Gastrocnemius medialis (tissue), 4 donors: Measurements from ENCODE around the gene COBL.

Source experiments
- POLR2A ChIP-seq, 2 donors: fragments of 450-650 bp; IDR thresholded peaks; one replicate each; pipeline ENCODE4 v1.6.1; 2017; ENCODE audit warnings: antibody characterized with exemption in 2 of 2, mild to moderate bottlenecking in 2 of 2, moderate library complexity in 2 of 2
- TF ChIP-seq, protein P1 (sequence below), 5 experiments: fragments of 450-650 bp in 3 of 5; fragments of 200-600 bp in 2 of 5; sonication (generic) in 2 of 5; IDR thresholded peaks in 4 of 5; conservative IDR thresholded peaks in 1 of 5; 1 replicate in 4 of 5; 2 replicates in 1 of 5; pipeline ENCODE4 v1.5.1; 2016 to 2019; ENCODE audit warnings: antibody characterized with exemption in 5 of 5, mild to moderate bottlenecking in 3 of 5, moderate library complexity in 3 of 5

DNA sequence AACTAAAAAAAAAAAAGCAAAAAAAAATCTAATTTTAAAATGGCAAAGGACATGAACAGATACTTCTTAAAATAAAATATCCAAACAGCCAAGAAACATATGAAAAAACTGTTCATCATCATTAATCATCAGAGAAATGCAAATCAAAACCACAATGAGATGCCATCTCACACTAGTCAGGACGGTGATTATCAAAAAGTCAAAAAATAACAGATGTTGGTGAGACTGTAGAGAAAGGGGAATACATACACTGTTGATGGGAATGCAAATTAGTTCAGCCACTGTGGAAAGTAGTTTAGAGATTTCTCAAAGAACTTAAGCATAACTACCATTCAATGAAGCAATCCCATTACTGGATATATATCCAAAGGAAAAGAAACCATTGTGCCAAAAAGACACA is 30.2 kb downstream of the COBL start:
- TF ChIP-seq, protein P1, sequence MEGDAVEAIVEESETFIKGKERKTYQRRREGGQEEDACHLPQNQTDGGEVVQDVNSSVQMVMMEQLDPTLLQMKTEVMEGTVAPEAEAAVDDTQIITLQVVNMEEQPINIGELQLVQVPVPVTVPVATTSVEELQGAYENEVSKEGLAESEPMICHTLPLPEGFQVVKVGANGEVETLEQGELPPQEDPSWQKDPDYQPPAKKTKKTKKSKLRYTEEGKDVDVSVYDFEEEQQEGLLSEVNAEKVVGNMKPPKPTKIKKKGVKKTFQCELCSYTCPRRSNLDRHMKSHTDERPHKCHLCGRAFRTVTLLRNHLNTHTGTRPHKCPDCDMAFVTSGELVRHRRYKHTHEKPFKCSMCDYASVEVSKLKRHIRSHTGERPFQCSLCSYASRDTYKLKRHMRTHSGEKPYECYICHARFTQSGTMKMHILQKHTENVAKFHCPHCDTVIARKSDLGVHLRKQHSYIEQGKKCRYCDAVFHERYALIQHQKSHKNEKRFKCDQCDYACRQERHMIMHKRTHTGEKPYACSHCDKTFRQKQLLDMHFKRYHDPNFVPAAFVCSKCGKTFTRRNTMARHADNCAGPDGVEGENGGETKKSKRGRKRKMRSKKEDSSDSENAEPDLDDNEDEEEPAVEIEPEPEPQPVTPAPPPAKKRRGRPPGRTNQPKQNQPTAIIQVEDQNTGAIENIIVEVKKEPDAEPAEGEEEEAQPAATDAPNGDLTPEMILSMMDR (IDR thresholded peaks at IDR 0.05 in 4 of 5, conservative IDR thresholded peaks at IDR 0.05 in 1 of 5), result no peak
- TF ChIP-seq POLR2A (IDR thresholded peaks at IDR 0.05), result no peak
